Caco-2 (cell line): ENCODE data around the gene CNPY2. TPM values are rescaled to one million over a fixed set of nuclear protein-coding genes. Genes with fewer than 3 reads are reported as not detected.

Experiments used
- BruUV-seq: library from RNA; stranded (reverse); fragments of 400-500 nt; replicated peaks from 2 replicates; lab custom pipeline; 2021; lab: Mats Ljungman, UMichigan
- CTCF ChIA-PET: fragments of 300-600 bp; sonication (Branson Sonifier 250); formaldehyde crosslinking; loops from one replicate; lab custom pipeline; 2022; ENCODE audit warnings: antibody characterized with exemption; lab: Charles Lee
- POLR2A ChIA-PET: fragments of 300-600 bp; sonication (Branson Sonifier 250); formaldehyde crosslinking; loops from one replicate; lab custom pipeline; 2022; ENCODE audit warnings: antibody characterized with exemption; lab: Charles Lee
- DNase-seq, 2 experiments: peaks; one replicate each; pipeline versions ENCODE4 v3.0.0 to v3.0.0-alpha.2; 2020 to 2022
- H3K27me3 ChIP-seq: replicated peaks from 2 replicates; pipeline ENCODE4 v1.6.0; 2011; ENCODE audit warnings: low read length; ENCODE audit not compliant: control insufficient read depth, insufficient read depth
- H3K36me3 ChIP-seq: 2 replicates; pipeline ENCODE4 v1.5.1; 2011; ENCODE audit warnings: low read length; ENCODE audit not compliant: control insufficient read depth, insufficient read depth
- H3K4me1 ChIP-seq: fragments of 250-450 bp; sonication (Bioruptor Pico); 2 replicates; pipeline ENCODE4 v1.5.1; 2020; ENCODE audit warnings: mild to moderate bottlenecking
- H3K4me3 ChIP-seq: 2 replicates; pipeline ENCODE4 v1.5.1; 2011; ENCODE audit warnings: low read depth, mild to moderate bottlenecking, control low read depth, low read length
- H3K9me3 ChIP-seq: fragments of 250-450 bp; sonication (Bioruptor Pico); 2 replicates; pipeline ENCODE4 v1.5.1; 2020; ENCODE audit warnings: mild to moderate bottlenecking, moderate library complexity
- H3K27ac Mint-ChIP-seq: one replicate; pipeline ENCODE4 v1.8.0; 2022; ENCODE audit warnings: mixed read lengths; ENCODE audit not compliant: unreplicated experiment
- H3K27me3 Mint-ChIP-seq: one replicate; pipeline ENCODE4 v1.8.0; 2022; ENCODE audit warnings: mixed read lengths; ENCODE audit not compliant: insufficient read depth, unreplicated experiment
- H3K36me3 Mint-ChIP-seq: one replicate; pipeline ENCODE4 v1.8.0; 2022; ENCODE audit warnings: mild to moderate bottlenecking, mixed read lengths; ENCODE audit not compliant: insufficient read depth, unreplicated experiment
- H3K4me1 Mint-ChIP-seq: one replicate; pipeline ENCODE4 v1.8.0; 2022; ENCODE audit warnings: low read depth, mixed read lengths; ENCODE audit not compliant: unreplicated experiment
- H3K4me3 Mint-ChIP-seq: one replicate; pipeline ENCODE4 v1.8.0; 2022; ENCODE audit warnings: mild to moderate bottlenecking, moderate library complexity, mixed read lengths; ENCODE audit not compliant: unreplicated experiment
- H3K9me3 Mint-ChIP-seq: one replicate; pipeline ENCODE4 v1.8.0; 2022; ENCODE audit warnings: mixed read lengths; ENCODE audit not compliant: unreplicated experiment
- CTCF ChIP-seq, 2 experiments: fragments of 200-600 bp in 1 of 2; IDR thresholded peaks; 1 replicate in 1 of 2; 2 replicates in 1 of 2; pipeline versions ENCODE4 v1.5.1 to v1.8.0; 2011 to 2022; ENCODE audit warnings: antibody characterized with exemption in 1 of 2, control low read depth in 1 of 2, inconsistent platforms in 1 of 2, low read depth in 1 of 2, low read length in 1 of 2, mild to moderate bottlenecking in 1 of 2, moderate library complexity in 1 of 2; ENCODE audit not compliant: insufficient read depth in 1 of 2, severe bottlenecking in 1 of 2, unreplicated experiment in 1 of 2
- intact Hi-C: fragments of 100-400 bp; cut with micrococcal nuclease; formaldehyde crosslinking; loops from one replicate; pipeline ENCODE4 v1.10.0; 2022; ENCODE audit not compliant: unreplicated experiment
- total RNA-seq: library from RNA; stranded (reverse); gene quantifications from 2 replicates; pipeline ENCODE4 v1.2.3, GENCODE V29; 2022

The CNPY2 gene
- total RNA-seq, 1 experiment from 2014 or later, result 204 TPM

DNA sequence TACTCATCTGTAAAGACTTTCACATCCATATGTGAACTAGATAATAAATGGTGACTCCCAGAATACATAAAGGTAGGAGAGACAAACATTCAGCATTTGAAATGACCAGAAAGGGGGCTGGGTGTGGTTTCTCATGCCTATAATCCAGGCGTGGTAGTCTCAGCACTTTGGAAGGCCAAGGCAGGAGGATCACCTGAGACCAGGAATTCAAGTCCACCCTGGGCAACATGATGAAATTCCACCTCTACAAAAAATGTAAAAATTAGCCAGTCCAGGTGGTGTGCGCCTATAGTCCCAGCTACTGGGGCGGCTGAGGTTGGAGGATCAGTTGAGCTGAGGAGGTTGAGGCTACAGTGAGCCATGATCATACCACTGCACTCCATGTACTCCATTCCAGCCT is 11.5 kb downstream of the CNPY2 start:
- no peaks in the 10 kb centered on the region for H3K27me3 Mint-ChIP-seq
- BruUV-seq, result no TSS peak
- CTCF ChIA-PET, result no interaction called here

DNA sequence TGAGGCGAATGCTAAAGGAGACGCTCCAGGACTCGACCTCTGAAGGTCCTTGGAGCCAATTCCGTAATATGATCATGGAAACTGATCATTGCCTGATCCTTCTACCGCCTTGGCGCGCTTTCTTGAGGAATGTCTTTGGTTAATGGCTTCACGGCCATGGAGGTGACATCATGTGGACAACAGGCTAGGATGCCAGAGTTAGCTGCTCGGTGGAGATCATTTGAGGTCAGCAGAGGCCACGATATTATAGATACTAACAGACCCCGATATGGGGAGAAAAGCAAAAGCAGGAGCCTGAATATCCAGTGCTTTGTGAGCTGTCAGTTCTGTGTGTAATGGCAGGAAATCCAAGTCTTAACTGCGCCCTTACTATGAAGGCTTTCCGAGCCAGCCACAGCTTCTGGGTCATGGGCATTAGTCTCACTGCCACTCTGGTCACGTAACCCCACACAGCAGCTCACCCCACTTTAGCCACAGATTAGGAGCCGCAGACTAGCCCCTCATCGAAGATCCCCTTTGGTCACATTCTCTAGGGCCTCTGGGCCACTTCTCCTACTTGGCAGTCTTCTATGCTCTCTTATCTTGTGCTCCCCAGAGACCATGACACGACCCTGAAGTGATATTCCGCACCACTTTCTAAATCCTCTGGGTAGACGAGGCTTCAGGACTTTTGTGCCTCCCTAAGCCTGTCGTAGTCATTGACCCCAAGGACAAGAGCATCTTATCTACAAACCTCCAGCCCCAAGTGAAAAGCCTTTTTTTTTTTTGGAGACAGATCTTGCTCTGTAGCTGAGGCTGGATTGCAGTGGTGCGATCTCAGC is 14.9 kb downstream of the CNPY2 start:
- Histone ChIP-seq H3K27me3 (no peaks in the 10 kb centered on the region), H3K4me1 (peaks cover 10% of the 10 kb centered on the region), H3K4me3 (peak overlapping the region; percentile 39), H3K9me3 (no peaks in the 10 kb centered on the region), H3K36me3 (no peaks in the 10 kb centered on the region)
- TF ChIP-seq CTCF (IDR thresholded peaks at IDR 0.05; ENCODE audit: insufficient read depth in 1 of 2, low read depth in 1 of 2, low read length in 1 of 2, severe bottlenecking in 1 of 2, unreplicated experiment in 1 of 2), result no peak
- H3K4me3 Mint-ChIP-seq, result peak overlapping the region; percentile 94
- TSS peak; percentile 96 for BruUV-seq
- no peaks in the 10 kb centered on the region for H3K9me3 Mint-ChIP-seq
- intact Hi-C loops, result loop anchor here (1.0 to 2.0 kb wide), 5 partner anchors 10 to 110 kb away; partner anchors contain the start of genes COQ10A and SLC39A5
- ChIA-PET POLR2A (interaction anchor here (0.5 to 0.8 kb wide), 3 partner anchors 9 to 176 kb away, joined by 3 read pairs; no protein-coding TSS in a partner anchor), CTCF (interaction anchor here (0.6 to 1.0 kb wide), 4 partner anchors 79 to 256 kb away, joined by 4 to 8 read pairs (median 4); partner anchors contain the start of genes RNF41 and ZC3H10)
- H3K27ac Mint-ChIP-seq, result peak overlapping the region; percentile 95
- peaks cover 63% of the 10 kb centered on the region for H3K36me3 Mint-ChIP-seq
- H3K4me1 Mint-ChIP-seq, result peaks cover 17% of the 10 kb centered on the region
- no peak for DNase-seq
- H3K27me3 Mint-ChIP-seq, result no peaks in the 10 kb centered on the region

More for the DNA sequence above, 11.5 kb downstream of the CNPY2 start:
- no peak overlapping the region for H3K4me3 ChIP-seq
- H3K36me3 ChIP-seq, result no peaks in the 10 kb centered on the region
- Mint-ChIP-seq H3K27ac (no peak overlapping the region), H3K4me3 (no peak overlapping the region), H3K36me3 (peaks cover 39% of the 10 kb centered on the region), H3K4me1 (peaks cover 9% of the 10 kb centered on the region), H3K9me3 (no peaks in the 10 kb centered on the region)
- peaks cover 10% of the 10 kb centered on the region for H3K4me1 ChIP-seq
- POLR2A ChIA-PET, result no interaction called here
- H3K9me3 ChIP-seq, result no peaks in the 10 kb centered on the region
- no peaks in the 10 kb centered on the region for H3K27me3 ChIP-seq
- intact Hi-C loops, result no loop called here
- DNase-seq, result no peak
- TF ChIP-seq CTCF (IDR thresholded peaks at IDR 0.05; ENCODE audit: insufficient read depth in 1 of 2, low read depth in 1 of 2, low read length in 1 of 2, severe bottlenecking in 1 of 2, unreplicated experiment in 1 of 2), result no peak

DNA sequence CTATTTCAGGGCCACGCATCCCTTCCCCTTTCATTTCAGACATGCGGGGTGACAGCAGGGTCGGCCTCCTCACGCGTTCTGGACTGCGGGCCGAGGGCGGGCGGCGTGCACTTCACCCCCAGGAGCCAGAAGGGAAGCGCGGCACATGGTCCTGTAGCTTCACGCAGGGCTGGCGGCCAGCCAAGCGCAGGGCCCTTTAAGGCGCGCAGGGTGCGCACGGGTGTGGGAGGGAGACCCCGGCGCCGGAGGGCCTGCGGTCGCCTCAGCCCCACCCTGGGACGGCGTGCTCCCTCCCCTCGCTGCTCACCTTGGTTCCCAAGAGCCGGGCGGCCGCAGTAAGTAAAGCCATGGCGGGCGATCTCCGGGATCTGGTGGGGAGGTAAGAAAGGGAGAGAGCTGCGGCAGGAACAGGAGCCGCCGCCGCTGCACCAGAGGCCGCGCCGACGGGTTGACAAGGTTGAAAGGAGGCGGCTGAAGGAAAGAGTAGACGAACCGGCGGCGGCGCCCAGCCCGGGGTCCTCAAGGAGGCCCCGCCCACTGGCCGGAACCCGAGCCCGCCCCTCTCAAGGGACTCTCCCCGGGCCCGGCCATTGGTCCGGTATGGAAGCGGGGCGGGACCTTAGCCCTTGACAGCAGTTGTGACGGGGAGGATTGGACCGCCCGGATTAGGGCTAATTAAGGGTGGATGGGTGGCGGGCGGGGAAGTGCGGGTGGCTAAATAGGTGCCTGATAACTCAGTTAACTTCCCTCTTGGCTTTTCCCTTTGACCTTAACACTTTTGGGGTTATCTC is 15.7 kb downstream of the CNPY2 start, which contains the start of gene CS:
CS (minus strand) TSS at position 478 of the 791 bp plus-strand sequence; CDS start at position 349, 129 bp downstream.
- Mint-ChIP-seq H3K4me3 (peak within 1 kb of the TSS; percentile 94), H3K4me1 (peaks cover 17% of the 10 kb centered on the region), H3K27ac (peak within 1 kb of the TSS; percentile 95), H3K27me3 (no peaks in the 10 kb centered on the region), H3K36me3 (peaks cover 59% of the 10 kb centered on the region), H3K9me3 (no peaks in the 10 kb centered on the region)
- intact Hi-C loops, result loop anchor here (1.0 to 2.0 kb wide), 5 partner anchors 9 to 109 kb away; partner anchors contain the start of genes COQ10A and SLC39A5
- ChIA-PET POLR2A (interaction anchor here (0.5 to 2.0 kb wide), 6 partner anchors 16 to 175 kb away, joined by 3 to 7 read pairs (median 4); partner anchors contain the start of genes CNPY2, STAT2 and TIMELESS), CTCF (interaction anchor here (0.6 to 1.0 kb wide), 4 partner anchors 78 to 182 kb away, joined by 4 to 8 read pairs (median 4); partner anchors contain the start of genes RNF41 and ZC3H10)
- no TSS peak for BruUV-seq
- H3K4me1 ChIP-seq, result peaks cover 10% of the 10 kb centered on the region
- no peaks in the 10 kb centered on the region for H3K36me3 ChIP-seq
- TF ChIP-seq CTCF (IDR thresholded peaks at IDR 0.05; ENCODE audit: insufficient read depth in 1 of 2, low read depth in 1 of 2, low read length in 1 of 2, severe bottlenecking in 1 of 2, unreplicated experiment in 1 of 2), result no peak
- DNase-seq, result peak; percentile 99
- H3K27me3 ChIP-seq, result no peaks in the 10 kb centered on the region
- peak within 1 kb of the TSS; percentile 63 for H3K4me3 ChIP-seq
- H3K9me3 ChIP-seq, result no peaks in the 10 kb centered on the region
